Upper lobe of right lung (tissue), 1 donor: Measurements from ENCODE around the gene KLHL26. TPM values are rescaled to one million over a fixed set of nuclear protein-coding genes. Genes with fewer than 3 reads are reported as not detected.

ENCODE experiments used
- ATAC-seq: fragments of 200-7000 bp; cut with Tn5 transposase; one replicate; pipeline ENCODE4 v1.9.1; 2020; ENCODE audit warnings: mild to moderate bottlenecking, moderate library complexity
- DNase-seq: peaks from one replicate; pipeline ENCODE4 v3.0.0-alpha.2; 2020
- H3K27ac ChIP-seq: fragments of 200-600 bp; one replicate; pipeline ENCODE4 v1.8.0; 2022
- H3K27me3 ChIP-seq: fragments of 200-600 bp; one replicate; pipeline ENCODE4 v1.8.0; 2022; ENCODE audit warnings: mild to moderate bottlenecking
- H3K36me3 ChIP-seq: fragments of 200-600 bp; one replicate; pipeline ENCODE4 v1.8.0; 2022
- H3K4me1 ChIP-seq: fragments of 200-600 bp; one replicate; pipeline ENCODE4 v1.8.0; 2022
- H3K4me3 ChIP-seq: fragments of 200-600 bp; one replicate; pipeline ENCODE4 v1.8.0; 2022; ENCODE audit warnings: mild to moderate bottlenecking
- H3K9me3 ChIP-seq: fragments of 200-600 bp; one replicate; pipeline ENCODE4 v1.8.0; 2022
- intact Hi-C: fragments of 100-400 bp; cut with DNase I; formaldehyde crosslinking; loops from one replicate; pipeline ENCODE4 v1.11.0; 2022
- total RNA-seq: library from RNA; stranded (reverse); fragmentation: NEBNext Ultra II Directional; extraction: Animal tissue kit (Norgen Biotek cat#: 25700); gene quantifications from one replicate; pipeline ENCODE4 v1.2.1, GENCODE V29; 2021
- TF ChIP-seq, protein P1 (sequence below): fragments of 200-600 bp; IDR thresholded peaks from one replicate; pipeline ENCODE4 v1.8.0; 2022; ENCODE audit warnings: antibody characterized with exemption
- donor health status: DM: no; HTN: yes; CAD: no; lungs with severe emphysema.

The KLHL26 gene
- total RNA-seq, 1 donor from 2014 or later, result 11.8 TPM

DNA sequence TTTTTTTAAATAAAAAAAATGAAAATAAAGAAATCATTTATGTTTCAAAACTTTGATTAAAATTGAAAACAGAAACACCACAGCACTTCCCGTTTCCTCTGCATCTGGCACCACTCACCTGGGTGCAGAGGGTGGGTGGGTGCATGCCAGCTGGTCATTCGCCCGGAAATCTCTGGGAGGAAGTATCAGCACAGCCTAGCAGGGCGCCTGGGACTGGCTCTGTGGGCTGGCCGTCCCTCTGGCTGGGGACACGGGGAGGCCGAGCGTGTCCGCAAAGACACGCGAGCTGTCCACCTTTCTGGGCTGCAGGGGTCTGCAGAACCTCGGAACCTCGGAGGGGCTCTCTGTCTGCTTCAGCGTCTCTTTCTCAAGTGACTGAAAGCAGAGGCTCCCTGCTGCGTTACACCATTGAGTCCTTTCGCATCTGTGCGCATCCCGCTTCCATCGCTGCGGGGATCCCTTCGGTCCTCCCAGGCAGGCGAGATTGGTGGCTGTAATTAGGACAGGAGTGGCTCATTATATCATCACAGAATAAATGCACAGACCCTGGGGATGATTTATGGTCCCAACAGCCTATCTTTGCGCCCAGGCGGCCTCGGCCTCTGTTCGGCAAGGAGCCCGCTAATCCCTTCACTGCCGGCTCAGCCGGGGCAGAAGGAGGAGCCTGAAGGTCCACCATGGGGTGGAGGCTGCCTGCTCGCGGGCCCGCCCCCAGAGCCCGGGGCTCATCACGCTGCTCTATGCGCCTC is 63.8 kb downstream of the KLHL26 start:
- DNase-seq, result peak; percentile 90
- TF ChIP-seq, protein P1, sequence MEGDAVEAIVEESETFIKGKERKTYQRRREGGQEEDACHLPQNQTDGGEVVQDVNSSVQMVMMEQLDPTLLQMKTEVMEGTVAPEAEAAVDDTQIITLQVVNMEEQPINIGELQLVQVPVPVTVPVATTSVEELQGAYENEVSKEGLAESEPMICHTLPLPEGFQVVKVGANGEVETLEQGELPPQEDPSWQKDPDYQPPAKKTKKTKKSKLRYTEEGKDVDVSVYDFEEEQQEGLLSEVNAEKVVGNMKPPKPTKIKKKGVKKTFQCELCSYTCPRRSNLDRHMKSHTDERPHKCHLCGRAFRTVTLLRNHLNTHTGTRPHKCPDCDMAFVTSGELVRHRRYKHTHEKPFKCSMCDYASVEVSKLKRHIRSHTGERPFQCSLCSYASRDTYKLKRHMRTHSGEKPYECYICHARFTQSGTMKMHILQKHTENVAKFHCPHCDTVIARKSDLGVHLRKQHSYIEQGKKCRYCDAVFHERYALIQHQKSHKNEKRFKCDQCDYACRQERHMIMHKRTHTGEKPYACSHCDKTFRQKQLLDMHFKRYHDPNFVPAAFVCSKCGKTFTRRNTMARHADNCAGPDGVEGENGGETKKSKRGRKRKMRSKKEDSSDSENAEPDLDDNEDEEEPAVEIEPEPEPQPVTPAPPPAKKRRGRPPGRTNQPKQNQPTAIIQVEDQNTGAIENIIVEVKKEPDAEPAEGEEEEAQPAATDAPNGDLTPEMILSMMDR, result no peak
- peak overlapping the region; percentile 47 for H3K4me3 ChIP-seq
- intact Hi-C loops, result no loop called here
- H3K27ac ChIP-seq, result peak overlapping the region; percentile 12
- peak; percentile 84 for ATAC-seq
- H3K9me3 ChIP-seq, result no peaks in the 10 kb centered on the region
- H3K4me1 ChIP-seq, result peaks cover 15% of the 10 kb centered on the region
- H3K27me3 ChIP-seq, result no peaks in the 10 kb centered on the region
- H3K36me3 ChIP-seq, result no peaks in the 10 kb centered on the region

DNA sequence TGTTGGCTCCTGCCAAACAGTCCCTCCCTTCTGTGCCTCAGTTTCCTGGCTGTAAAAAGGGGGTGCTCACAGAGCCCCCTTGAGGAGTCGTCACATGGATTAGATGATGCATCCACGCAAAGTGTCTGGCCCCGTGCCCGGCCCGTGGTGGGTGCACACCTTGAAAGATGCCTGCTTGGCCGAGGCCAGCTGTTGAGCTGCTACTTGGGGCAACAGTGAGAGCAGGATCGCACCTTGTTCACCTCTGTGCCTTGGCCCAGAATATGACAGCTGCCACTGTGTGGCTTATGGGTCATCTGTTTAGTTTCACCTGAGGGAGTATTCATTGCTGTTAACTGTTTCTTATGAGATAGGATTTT is 64.4 kb downstream of the KLHL26 start:
- ATAC-seq (no peak), DNase-seq (no peak)
- Histone ChIP-seq H3K36me3 (no peaks in the 10 kb centered on the region), H3K4me1 (peaks cover 15% of the 10 kb centered on the region), H3K27me3 (no peaks in the 10 kb centered on the region), H3K4me3 (peak overlapping the region; percentile 47), H3K27ac (peak overlapping the region; percentile 12), H3K9me3 (no peaks in the 10 kb centered on the region)
- TF ChIP-seq, protein P1, result no peak
- intact Hi-C loops, result no loop called here

DNA sequence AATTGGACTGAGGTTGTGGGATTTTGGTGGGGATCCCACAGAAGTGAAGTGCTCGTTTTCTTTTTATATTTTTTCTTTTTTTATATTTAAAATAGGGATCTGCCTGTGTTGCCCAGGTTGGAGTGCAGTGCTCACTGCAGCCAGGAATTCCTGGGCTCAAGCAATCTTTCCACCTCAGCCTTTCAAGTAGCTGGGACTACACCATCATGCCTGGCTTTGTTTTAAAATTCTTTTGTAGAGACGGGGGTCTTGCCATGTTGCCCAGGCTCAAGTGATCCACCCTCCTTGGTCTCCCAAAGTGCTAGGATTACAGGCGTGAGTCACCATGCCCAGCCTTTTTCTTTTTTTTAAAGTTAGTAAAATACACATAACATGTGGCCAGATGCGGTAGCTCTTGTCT is 67.2 kb downstream of the KLHL26 start:
- ATAC-seq (no peak), DNase-seq (no peak)
- Histone ChIP-seq H3K27ac (no peak overlapping the region), H3K9me3 (no peaks in the 10 kb centered on the region), H3K4me1 (peaks cover 15% of the 10 kb centered on the region), H3K4me3 (no peak overlapping the region), H3K27me3 (no peaks in the 10 kb centered on the region), H3K36me3 (no peaks in the 10 kb centered on the region)
- intact Hi-C loops, result no loop called here
- TF ChIP-seq, protein P1, result no peak

DNA sequence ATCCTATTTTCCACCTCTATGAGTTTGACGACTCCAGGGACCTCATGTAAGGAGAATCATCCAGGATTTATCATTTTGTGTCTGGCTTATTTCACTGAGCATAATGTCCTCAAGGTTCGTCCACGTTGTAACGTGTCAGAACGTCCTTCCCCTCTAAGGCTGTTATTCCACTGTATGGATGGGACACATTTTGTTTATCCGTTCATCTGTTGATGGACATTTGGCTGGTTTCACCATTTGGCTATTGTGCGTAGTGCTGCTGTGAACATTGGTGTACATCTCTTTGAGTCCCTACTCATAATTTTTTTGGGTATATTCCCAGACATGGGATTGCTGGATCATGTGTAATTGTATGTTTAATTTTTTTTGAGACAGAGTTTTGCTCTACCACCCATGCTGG is 68.1 kb downstream of the KLHL26 start:
- H3K4me1 ChIP-seq, result peaks cover 18% of the 10 kb centered on the region
- no peaks in the 10 kb centered on the region for H3K36me3 ChIP-seq
- H3K27me3 ChIP-seq, result no peaks in the 10 kb centered on the region
- intact Hi-C loops, result no loop called here
- DNase-seq (no peak), ATAC-seq (no peak)
- no peak overlapping the region for H3K4me3 ChIP-seq
- H3K27ac ChIP-seq, result no peak overlapping the region
- no peaks in the 10 kb centered on the region for H3K9me3 ChIP-seq
- TF ChIP-seq, protein P1, result no peak

DNA sequence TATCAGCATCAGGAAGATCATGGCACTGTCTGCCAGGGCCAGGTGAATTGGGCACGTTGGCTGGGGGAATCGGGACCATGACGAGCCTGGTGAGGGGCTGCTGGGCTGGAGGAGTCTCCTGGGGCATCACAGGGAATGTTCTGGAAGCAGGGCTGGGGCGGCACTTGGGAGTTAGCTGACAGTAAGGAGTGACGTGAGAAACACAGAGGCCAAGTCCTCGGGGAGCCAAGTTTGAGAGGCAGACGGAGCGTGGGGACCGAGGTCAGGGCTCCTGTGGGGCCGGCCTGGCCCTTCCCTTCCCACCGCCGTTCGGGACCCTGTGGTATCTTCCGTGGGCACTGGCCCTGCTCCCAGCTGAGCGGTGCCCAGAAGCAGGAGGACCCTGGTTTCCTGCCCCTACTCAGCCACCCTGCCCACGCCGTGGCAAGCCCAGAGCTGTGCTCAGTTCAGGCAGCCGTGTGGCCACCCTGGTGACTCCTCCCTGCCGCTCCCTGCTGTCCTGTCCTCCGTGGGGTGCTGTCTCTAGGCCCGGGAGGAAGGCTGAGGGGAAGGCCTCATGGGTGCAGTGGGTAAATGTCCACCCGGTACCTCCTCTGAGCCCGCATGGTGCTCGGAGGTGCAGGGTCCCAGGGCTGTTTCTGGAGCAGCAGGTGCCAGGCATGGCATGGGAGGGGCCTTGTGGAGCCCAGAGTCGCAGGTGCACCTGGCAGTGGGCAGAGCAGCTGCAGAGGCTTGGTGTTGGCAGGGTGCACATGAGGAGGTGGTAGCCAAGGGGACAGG is 71.8 kb downstream of the KLHL26 start:
- DNase-seq (no peak), ATAC-seq (peak; percentile 7)
- H3K9me3 ChIP-seq, result no peaks in the 10 kb centered on the region
- no peaks in the 10 kb centered on the region for H3K36me3 ChIP-seq
- no peaks in the 10 kb centered on the region for H3K27me3 ChIP-seq
- no peak overlapping the region for H3K27ac ChIP-seq
- no peak overlapping the region for H3K4me3 ChIP-seq
- H3K4me1 ChIP-seq, result peaks cover 15% of the 10 kb centered on the region
- TF ChIP-seq, protein P1, result no peak
- intact Hi-C loops, result no loop called here
